GM12878 (cell line): ENCODE measurements around the gene MEMO1. TPM values are rescaled to one million over a fixed set of nuclear protein-coding genes. Genes with fewer than 3 reads are reported as not detected.
A peak's percentile ranks its signal among the peaks of the same experiment; 100 is the strongest.

Source experiments
- ATAC-seq: fragments of 200-7000 bp; cut with Tn5 transposase; 3 replicates; pipeline ENCODE4 v1.9.1; 2020; ENCODE audit warnings: mild to moderate bottlenecking, moderate library complexity
- BruUV-seq: library from RNA; stranded (reverse); fragments of 400-500 nt; replicated peaks from 2 replicates; lab custom pipeline; 2021; lab: Mats Ljungman, UMichigan
- CTCF ChIA-PET: fragments of 300-600 bp; sonication (Branson Sonifier 250); formaldehyde crosslinking; extraction: SDS; loops from one replicate; lab custom pipeline; 2021; ENCODE audit warnings: inconsistent platforms; lab: Yijun Ruan, JAX
- POLR2A ChIA-PET: fragments of 350-600 bp; formaldehyde crosslinking; extraction: SDS; loops from one replicate; lab custom pipeline; 2021; ENCODE audit warnings: inconsistent platforms; lab: Charles Lee
- RAD21 ChIA-PET: fragments of 300-600 bp; sonication (Branson Sonifier 250); formaldehyde crosslinking; loops from one replicate; lab custom pipeline; 2023; ENCODE audit warnings: antibody characterized with exemption; ENCODE audit not compliant: unreplicated experiment; lab: Charles Lee
- SMC1A ChIA-PET: fragments of 300-600 bp; sonication (Branson Sonifier 250); formaldehyde crosslinking; loops from one replicate; lab custom pipeline; 2023; ENCODE audit not compliant: unreplicated experiment, uncharacterized antibody; lab: Charles Lee
- DNase-seq: peaks from one replicate; pipeline ENCODE4 v3.0.0-alpha.2; 2011; ENCODE audit warnings: low read depth, low spot score
- FAIRE-seq: peaks from 3 replicates; lab custom pipeline; 2011; peaks lifted over from hg19 to GRCh38; lab: Jason Lieb, UNC
- H2AFZ ChIP-seq: 2 replicates; pipeline ENCODE4 v1.6.0; 2011; ENCODE audit warnings: low read depth, low read length, control low read depth; ENCODE audit not compliant: control insufficient read depth
- H3K27ac ChIP-seq: 2 replicates; pipeline ENCODE4 v1.5.1; 2011; ENCODE audit warnings: control low read depth; ENCODE audit not compliant: control insufficient read depth, insufficient read depth
- H3K27me3 ChIP-seq, 2 experiments: replicated peaks in 1 of 2; 2 replicates each; pipeline versions ENCODE4 v1.6.0 to v1.6.1; 2011; ENCODE audit warnings: low read length in 1 of 2; ENCODE audit not compliant: control insufficient read depth in 2 of 2, insufficient read depth in 2 of 2
- H3K36me3 ChIP-seq, 2 experiments: 2 replicates each; pipeline ENCODE4 v1.5.1; 2011; ENCODE audit warnings: low read length in 1 of 2; ENCODE audit not compliant: control insufficient read depth in 2 of 2, insufficient read depth in 2 of 2
- H3K4me1 ChIP-seq: 2 replicates; pipeline ENCODE4 v1.6.1; 2011; ENCODE audit warnings: mild to moderate bottlenecking, low read length, moderate library complexity, mixed read lengths; ENCODE audit not compliant: control insufficient read depth, insufficient read depth
- H3K4me2 ChIP-seq: 2 replicates; pipeline ENCODE4 v1.6.0; 2011; ENCODE audit warnings: control low read depth; ENCODE audit not compliant: control insufficient read depth, insufficient read depth
- H3K4me3 ChIP-seq: fragments of 200-600 bp; sonication (generic); 2 replicates; pipeline ENCODE4 v1.5.1; 2016
- H3K79me2 ChIP-seq: 2 replicates; pipeline ENCODE4 v1.6.0; 2011; ENCODE audit warnings: low read length; ENCODE audit not compliant: control insufficient read depth, insufficient read depth
- H3K9ac ChIP-seq: 2 replicates; pipeline ENCODE4 v1.8.0; 2011; ENCODE audit warnings: low read length, control low read depth, mixed read lengths; ENCODE audit not compliant: control insufficient read depth, insufficient read depth
- H3K9me3 ChIP-seq: replicated peaks from 3 replicates; pipeline ENCODE4 v1.5.1; 2011; ENCODE audit warnings: mild to moderate bottlenecking, low read length; ENCODE audit not compliant: control insufficient read depth, insufficient read depth
- H4K20me1 ChIP-seq: 2 replicates; pipeline ENCODE4 v1.6.0; 2011; ENCODE audit not compliant: control insufficient read depth, insufficient read depth
- ASH2L ChIP-seq: fragments of 300-600, 200-600 bp; sonication (generic); IDR thresholded peaks from 2 replicates; pipeline ENCODE4 v1.6.1; 2017; ENCODE audit warnings: low read depth, mild to moderate bottlenecking, borderline replicate concordance
- FOS ChIP-seq: IDR thresholded peaks from 3 replicates; pipeline ENCODE4 v1.6.1; 2011; ENCODE audit warnings: borderline replicate concordance; ENCODE audit not compliant: insufficient read length; ENCODE audit errors: extremely low read depth
- IRF4 ChIP-seq: IDR thresholded peaks from 2 replicates; pipeline ENCODE4 v1.6.1; 2011; ENCODE audit warnings: low read depth, low read length
- KAT2A ChIP-seq: conservative IDR thresholded peaks from 2 replicates; pipeline ENCODE4 v1.6.1; 2011; ENCODE audit warnings: low read depth, low read length; ENCODE audit not compliant: control insufficient read depth
- NBN ChIP-seq: fragments of 450-650 bp; IDR thresholded peaks from 2 replicates; pipeline ENCODE4 v1.6.1; 2016
- WGBS: methylation state at CpG from one replicate; pipeline ENCODE4 v1.1.6; 2016; ENCODE audit warnings: low lambda C conversion rate; ENCODE audit not compliant: insufficient replicate concordance, insufficient coverage; ENCODE audit errors: missing lambda C conversion rate; 5-methylcytosine and 5-hydroxymethylcytosine counted together
- in situ Hi-C: fragments of 300-500 bp; cut with MboI; formaldehyde crosslinking; loops from 9 replicates; pipeline ENCODE4 v1.14.3; 2018; ENCODE audit warnings: mixed read lengths
- intact Hi-C: fragments of 100-400 bp; cut with micrococcal nuclease; formaldehyde crosslinking; loops from one replicate; pipeline ENCODE4 v1.14.2; 2022; ENCODE audit not compliant: unreplicated experiment
- polyA plus RNA-seq, 11 experiments: library from polyadenylated mRNA; depleted of rRNA in 4 of 11; unstranded in 6 of 11; stranded (reverse) in 5 of 11; fragments of >200 nt; fragmentation: Nextera tagmentation in 4 of 11; fragmentation: Illumina TruSeq in 1 of 11; extraction: Ambion mirVana in 4 of 11; extraction: Trizol in 1 of 11; gene quantifications; 1 replicate in 1 of 11; 2 replicates in 10 of 11; pipeline versions ENCODE4 v1.2.1 to v1.2.3, GENCODE V29; 2011 to 2016; ENCODE audit warnings: inconsistent platforms in 2 of 11, missing spikeins in 2 of 11, low read depth in 1 of 11
- total RNA-seq, 4 experiments: library from RNA; depleted of rRNA in 3 of 4; stranded (reverse); fragments of >200 nt in 3 of 4; fragmentation: Illumina TruSeq in 1 of 4; extraction: Trizol in 1 of 4; gene quantifications; 2 replicates each; pipeline versions ENCODE4 v1.2.1 to v1.2.3, GENCODE V29; 2013 to 2021
- TF ChIP-seq, protein P1 (sequence below): IDR thresholded peaks from 2 replicates; pipeline ENCODE4 v1.6.1; 2011; ENCODE audit warnings: borderline replicate concordance, low read depth, mild to moderate bottlenecking, moderate library complexity, low read length; ENCODE audit not compliant: insufficient read depth, poor library complexity, severe bottlenecking
- TF ChIP-seq, protein P2 (sequence below): fragments of 450-650 bp; conservative IDR thresholded peaks from 2 replicates; pipeline ENCODE4 v1.6.1; 2017; ENCODE audit warnings: mild to moderate bottlenecking, moderate library complexity
- TF ChIP-seq, protein P3 (sequence below): IDR thresholded peaks from 2 replicates; pipeline ENCODE4 v1.6.1; 2012; ENCODE audit warnings: low read depth, low read length, improper control_type of control experiment
- TF ChIP-seq, protein P4 (sequence below): fragments of 450-650 bp; IDR thresholded peaks from 2 replicates; pipeline ENCODE4 v1.6.1; 2017; ENCODE audit warnings: mild to moderate bottlenecking, moderate library complexity

The MEMO1 gene
- total and polyA plus RNA-seq, 10 of the 15 experiments (the other 5 are each of a cell fraction or from before 2014, with no cell fraction given) = 39.8 to 99.1 (median 72.2) TPM

DNA sequence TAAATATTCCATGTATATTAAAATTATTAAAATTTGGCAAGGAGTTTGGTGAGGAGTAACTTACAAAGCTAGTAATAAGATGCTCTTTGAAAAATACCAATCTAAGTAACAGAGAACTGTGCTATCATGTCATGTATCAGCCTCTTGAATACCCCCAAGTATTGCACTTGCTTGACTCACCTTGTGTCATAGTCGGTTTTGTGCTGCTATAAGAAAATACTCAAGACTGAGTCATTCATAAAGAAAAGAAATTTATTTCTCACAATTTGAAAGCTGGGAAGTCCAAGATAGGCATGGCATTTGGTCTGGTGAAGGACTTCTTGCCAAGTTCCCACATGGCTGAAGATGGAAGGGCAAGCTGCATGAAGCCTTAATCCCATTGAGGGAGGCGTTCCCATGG lies 179.2 kb downstream of the MEMO1 start:
- ChIA-PET CTCF (no interaction called here), SMC1A (no interaction called here), POLR2A (no interaction called here), RAD21 (no interaction called here)
- no peak overlapping the region for H3K27ac ChIP-seq
- in situ Hi-C loops = no loop called here
- WGBS = 76% methylated on average over 2 of the region's 2 CpGs
- no peaks in the 10 kb centered on the region for H3K27me3 ChIP-seq
- DNase-seq (no peak), FAIRE-seq (no peak), ATAC-seq (no peak)
- H3K4me1 ChIP-seq = no peaks in the 10 kb centered on the region
- intact Hi-C loops = loop anchor here (10.0 kb wide), 1 partner anchor 147 kb away; no protein-coding TSS in a partner anchor
- no peak overlapping the region for H3K9ac ChIP-seq
- TF ChIP-seq, protein P1, sequence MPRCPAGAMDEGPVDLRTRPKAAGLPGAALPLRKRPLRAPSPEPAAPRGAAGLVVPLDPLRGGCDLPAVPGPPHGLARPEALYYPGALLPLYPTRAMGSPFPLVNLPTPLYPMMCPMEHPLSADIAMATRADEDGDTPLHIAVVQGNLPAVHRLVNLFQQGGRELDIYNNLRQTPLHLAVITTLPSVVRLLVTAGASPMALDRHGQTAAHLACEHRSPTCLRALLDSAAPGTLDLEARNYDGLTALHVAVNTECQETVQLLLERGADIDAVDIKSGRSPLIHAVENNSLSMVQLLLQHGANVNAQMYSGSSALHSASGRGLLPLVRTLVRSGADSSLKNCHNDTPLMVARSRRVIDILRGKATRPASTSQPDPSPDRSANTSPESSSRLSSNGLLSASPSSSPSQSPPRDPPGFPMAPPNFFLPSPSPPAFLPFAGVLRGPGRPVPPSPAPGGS = peak; percentile 36
- no peak for TF ChIP-seq FOS
- H3K4me3 ChIP-seq = no peak overlapping the region
- no peaks in the 10 kb centered on the region for H3K79me2 ChIP-seq
- no peaks in the 10 kb centered on the region for H3K9me3 ChIP-seq
- no peaks in the 10 kb centered on the region for H3K36me3 ChIP-seq
- no TSS peak for BruUV-seq
- no peak overlapping the region for H2AFZ ChIP-seq
- H3K4me2 ChIP-seq = no peak overlapping the region
- H4K20me1 ChIP-seq = no peaks in the 10 kb centered on the region

DNA sequence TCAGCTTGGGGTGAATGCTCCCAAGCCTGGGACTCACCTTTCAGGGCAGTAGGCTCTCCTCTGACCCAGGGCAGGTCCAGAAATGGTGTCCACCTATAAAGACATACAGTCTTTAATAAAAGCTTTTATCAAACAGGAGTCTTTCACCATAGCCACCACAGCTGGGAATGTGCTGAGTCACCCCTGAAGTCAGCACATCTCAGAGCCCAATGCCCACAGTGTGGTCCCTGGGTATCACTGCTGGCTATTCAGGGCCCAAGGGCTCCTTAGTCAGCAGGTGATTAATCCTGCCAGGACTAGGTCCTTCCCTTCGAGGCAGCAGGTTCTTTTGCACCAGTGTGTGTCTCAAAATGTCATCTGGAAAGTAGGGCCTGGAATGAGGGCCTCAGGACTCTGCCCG lies 181.9 kb downstream of the MEMO1 start:
- Histone ChIP-seq H3K4me3 (no peak overlapping the region), H3K9ac (no peak overlapping the region), H2AFZ (no peak overlapping the region), H3K36me3 (no peaks in the 10 kb centered on the region), H3K27ac (no peak overlapping the region), H3K4me2 (no peak overlapping the region), H3K9me3 (no peaks in the 10 kb centered on the region; the same call in 2 of the 3 replicates), H3K27me3 (no peaks in the 10 kb centered on the region), H3K4me1 (no peaks in the 10 kb centered on the region), H4K20me1 (no peaks in the 10 kb centered on the region), H3K79me2 (no peaks in the 10 kb centered on the region)
- WGBS = 0% methylated on average over 1 of the region's 2 CpGs
- POLR2A ChIA-PET = no interaction called here
- DNase-seq (no peak), ATAC-seq (no peak), FAIRE-seq (no peak)
- CTCF ChIA-PET = no interaction called here
- in situ Hi-C loops = no loop called here
- RAD21 ChIA-PET = no interaction called here
- no TSS peak for BruUV-seq
- intact Hi-C loops = no loop called here
- SMC1A ChIA-PET = no interaction called here
- TF ChIP-seq KAT2A (no peak), IRF4 (no peak), ASH2L (no peak), NBN (no peak)
- TF ChIP-seq, protein P2, sequence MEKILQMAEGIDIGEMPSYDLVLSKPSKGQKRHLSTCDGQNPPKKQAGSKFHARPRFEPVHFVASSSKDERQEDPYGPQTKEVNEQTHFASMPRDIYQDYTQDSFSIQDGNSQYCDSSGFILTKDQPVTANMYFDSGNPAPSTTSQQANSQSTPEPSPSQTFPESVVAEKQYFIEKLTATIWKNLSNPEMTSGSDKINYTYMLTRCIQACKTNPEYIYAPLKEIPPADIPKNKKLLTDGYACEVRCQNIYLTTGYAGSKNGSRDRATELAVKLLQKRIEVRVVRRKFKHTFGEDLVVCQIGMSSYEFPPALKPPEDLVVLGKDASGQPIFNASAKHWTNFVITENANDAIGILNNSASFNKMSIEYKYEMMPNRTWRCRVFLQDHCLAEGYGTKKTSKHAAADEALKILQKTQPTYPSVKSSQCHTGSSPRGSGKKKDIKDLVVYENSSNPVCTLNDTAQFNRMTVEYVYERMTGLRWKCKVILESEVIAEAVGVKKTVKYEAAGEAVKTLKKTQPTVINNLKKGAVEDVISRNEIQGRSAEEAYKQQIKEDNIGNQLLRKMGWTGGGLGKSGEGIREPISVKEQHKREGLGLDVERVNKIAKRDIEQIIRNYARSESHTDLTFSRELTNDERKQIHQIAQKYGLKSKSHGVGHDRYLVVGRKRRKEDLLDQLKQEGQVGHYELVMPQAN = no peak
- TF ChIP-seq, protein P3, sequence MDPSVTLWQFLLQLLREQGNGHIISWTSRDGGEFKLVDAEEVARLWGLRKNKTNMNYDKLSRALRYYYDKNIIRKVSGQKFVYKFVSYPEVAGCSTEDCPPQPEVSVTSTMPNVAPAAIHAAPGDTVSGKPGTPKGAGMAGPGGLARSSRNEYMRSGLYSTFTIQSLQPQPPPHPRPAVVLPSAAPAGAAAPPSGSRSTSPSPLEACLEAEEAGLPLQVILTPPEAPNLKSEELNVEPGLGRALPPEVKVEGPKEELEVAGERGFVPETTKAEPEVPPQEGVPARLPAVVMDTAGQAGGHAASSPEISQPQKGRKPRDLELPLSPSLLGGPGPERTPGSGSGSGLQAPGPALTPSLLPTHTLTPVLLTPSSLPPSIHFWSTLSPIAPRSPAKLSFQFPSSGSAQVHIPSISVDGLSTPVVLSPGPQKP = no peak
- TF ChIP-seq, protein P4, sequence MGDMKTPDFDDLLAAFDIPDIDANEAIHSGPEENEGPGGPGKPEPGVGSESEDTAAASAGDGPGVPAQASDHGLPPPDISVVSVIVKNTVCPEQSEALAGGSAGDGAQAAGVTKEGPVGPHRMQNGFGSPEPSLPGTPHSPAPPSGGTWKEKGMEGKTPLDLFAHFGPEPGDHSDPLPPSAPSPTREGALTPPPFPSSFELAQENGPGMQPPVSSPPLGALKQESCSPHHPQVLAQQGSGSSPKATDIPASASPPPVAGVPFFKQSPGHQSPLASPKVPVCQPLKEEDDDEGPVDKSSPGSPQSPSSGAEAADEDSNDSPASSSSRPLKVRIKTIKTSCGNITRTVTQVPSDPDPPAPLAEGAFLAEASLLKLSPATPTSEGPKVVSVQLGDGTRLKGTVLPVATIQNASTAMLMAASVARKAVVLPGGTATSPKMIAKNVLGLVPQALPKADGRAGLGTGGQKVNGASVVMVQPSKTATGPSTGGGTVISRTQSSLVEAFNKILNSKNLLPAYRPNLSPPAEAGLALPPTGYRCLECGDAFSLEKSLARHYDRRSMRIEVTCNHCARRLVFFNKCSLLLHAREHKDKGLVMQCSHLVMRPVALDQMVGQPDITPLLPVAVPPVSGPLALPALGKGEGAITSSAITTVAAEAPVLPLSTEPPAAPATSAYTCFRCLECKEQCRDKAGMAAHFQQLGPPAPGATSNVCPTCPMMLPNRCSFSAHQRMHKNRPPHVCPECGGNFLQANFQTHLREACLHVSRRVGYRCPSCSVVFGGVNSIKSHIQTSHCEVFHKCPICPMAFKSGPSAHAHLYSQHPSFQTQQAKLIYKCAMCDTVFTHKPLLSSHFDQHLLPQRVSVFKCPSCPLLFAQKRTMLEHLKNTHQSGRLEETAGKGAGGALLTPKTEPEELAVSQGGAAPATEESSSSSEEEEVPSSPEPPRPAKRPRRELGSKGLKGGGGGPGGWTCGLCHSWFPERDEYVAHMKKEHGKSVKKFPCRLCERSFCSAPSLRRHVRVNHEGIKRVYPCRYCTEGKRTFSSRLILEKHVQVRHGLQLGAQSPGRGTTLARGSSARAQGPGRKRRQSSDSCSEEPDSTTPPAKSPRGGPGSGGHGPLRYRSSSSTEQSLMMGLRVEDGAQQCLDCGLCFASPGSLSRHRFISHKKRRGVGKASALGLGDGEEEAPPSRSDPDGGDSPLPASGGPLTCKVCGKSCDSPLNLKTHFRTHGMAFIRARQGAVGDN = no peak
